OCI-LY7 (cell line): ENCODE data around the gene ETV1. TPM values are rescaled to one million over a fixed set of nuclear protein-coding genes. Genes with fewer than 3 reads are reported as not detected.

Experiments used
- BruUV-seq: library from RNA; stranded (reverse); fragments of 400-500 nt; replicated peaks from 2 replicates; lab custom pipeline; 2021; lab: Mats Ljungman, UMichigan
- CTCF ChIA-PET: fragments of 300-600 bp; sonication (Branson Sonifier 250); formaldehyde crosslinking; loops from one replicate; lab custom pipeline; 2022; ENCODE audit warnings: antibody characterized with exemption; ENCODE audit not compliant: unreplicated experiment; lab: Charles Lee
- POLR2A ChIA-PET: fragments of 300-600 bp; sonication (Branson Sonifier 250); formaldehyde crosslinking; loops from one replicate; lab custom pipeline; 2022; ENCODE audit warnings: antibody characterized with exemption; lab: Charles Lee
- DNase-seq: peaks from one replicate; pipeline ENCODE4 v3.0.0-alpha.2; 2015; ENCODE audit warnings: low spot score
- H2AFZ ChIP-seq: fragments of 200-600 bp; sonication (generic), shearing (Covaris generic); 2 replicates; pipeline ENCODE4 v1.6.1; 2014; ENCODE audit warnings: mild to moderate bottlenecking, antibody characterized with exemption, low read length, moderate library complexity
- H3K27ac ChIP-seq: fragments of 200-600 bp; sonication (generic); 2 replicates; pipeline ENCODE4 v1.5.1; 2014; ENCODE audit warnings: mixed run types, low read depth, mild to moderate bottlenecking, moderate library complexity, low read length, inconsistent platforms; ENCODE audit not compliant: poor library complexity, severe bottlenecking
- H3K36me3 ChIP-seq: fragments of 200-600 bp; sonication (generic); 2 replicates; pipeline ENCODE4 v1.6.1; 2014; ENCODE audit warnings: mild to moderate bottlenecking, antibody characterized with exemption, low read length, moderate library complexity, mixed read lengths; ENCODE audit not compliant: insufficient read depth
- H3K4me1 ChIP-seq: fragments of 200-600 bp; sonication (generic); 2 replicates; pipeline ENCODE4 v1.5.1; 2014; ENCODE audit warnings: mild to moderate bottlenecking, low read length; ENCODE audit not compliant: insufficient read depth, poor library complexity, severe bottlenecking
- H3K4me2 ChIP-seq: fragments of 200-600 bp; sonication (generic); 2 replicates; pipeline ENCODE4 v1.6.1; 2014; ENCODE audit warnings: mild to moderate bottlenecking, low read length
- H3K4me3 ChIP-seq: fragments of 200-600 bp; sonication (generic); 2 replicates; pipeline ENCODE4 v1.5.1; 2014; ENCODE audit warnings: mild to moderate bottlenecking, low read depth, low read length; ENCODE audit not compliant: poor library complexity, severe bottlenecking
- H3K79me2 ChIP-seq: fragments of 200-600 bp; sonication (generic); 2 replicates; pipeline ENCODE4 v1.6.1; 2016; ENCODE audit warnings: low read depth, mild to moderate bottlenecking, low read length, moderate library complexity, mixed read lengths; ENCODE audit not compliant: insufficient read depth
- H3K9me2 ChIP-seq: fragments of 200-600 bp; sonication (generic); 2 replicates; pipeline ENCODE4 v1.6.1; 2016; ENCODE audit warnings: mild to moderate bottlenecking, low read length, mixed read lengths; ENCODE audit not compliant: insufficient read depth
- H3K9me3 ChIP-seq: fragments of 200-600 bp; sonication (generic); 2 replicates; pipeline ENCODE4 v1.6.1; 2014; ENCODE audit warnings: mild to moderate bottlenecking, mixed run types, low read length, mixed read lengths
- H4K20me1 ChIP-seq: fragments of 200-600 bp; sonication (generic); 2 replicates; pipeline ENCODE4 v1.6.1; 2014; ENCODE audit warnings: mild to moderate bottlenecking, antibody characterized with exemption, low read length, moderate library complexity, mixed read lengths; ENCODE audit not compliant: insufficient read depth
- CTCF ChIP-seq: fragments of 200-600 bp; sonication (generic); conservative IDR thresholded peaks from 2 replicates; pipeline ENCODE4 v1.5.1; 2014; ENCODE audit warnings: mild to moderate bottlenecking, antibody characterized with exemption, low read length, moderate library complexity, mixed read lengths
- EZH2phosphoT487 ChIP-seq: fragments of 200-600 bp; sonication (generic); IDR thresholded peaks from 2 replicates; pipeline ENCODE4 v1.6.1; 2018; ENCODE audit warnings: low read depth, borderline replicate concordance, mild to moderate bottlenecking, mixed run types, antibody characterized with exemption, low read length, moderate library complexity, mixed read lengths
- intact Hi-C: fragments of 100-400 bp; cut with micrococcal nuclease; formaldehyde crosslinking; loops from one replicate; pipeline ENCODE4 v1.10.0; 2022; ENCODE audit not compliant: unreplicated experiment
- total RNA-seq, 2 experiments: library from RNA; depleted of rRNA in 1 of 2; stranded (reverse); fragments of >200 nt in 1 of 2; shearing (Covaris generic) in 1 of 2; gene quantifications; 2 replicates each; pipeline ENCODE4 v1.2.3, GENCODE V29; 2014 to 2022

ETV1 gene
- total RNA-seq, 2 experiments from 2014 or later = not detected

- no peaks in the 10 kb centered on the region for H3K79me2 ChIP-seq
- H3K4me3 ChIP-seq = no peak overlapping the region
- intact Hi-C loops = no loop called here
- POLR2A ChIA-PET = interaction anchor here (0.5 kb wide), 1 partner anchor 309 kb away, joined by 5 read pairs; no protein-coding TSS in a partner anchor
- no TSS peak for BruUV-seq
- H3K9me2 ChIP-seq = no peaks in the 10 kb centered on the region
- no peaks in the 10 kb centered on the region for H4K20me1 ChIP-seq
- TF ChIP-seq EZH2phosphoT487 (no peak), CTCF (no peak)
- H3K4me2 ChIP-seq = no peak overlapping the region
- no peak overlapping the region for H2AFZ ChIP-seq
- no peaks in the 10 kb centered on the region for H3K36me3 ChIP-seq
- H3K4me1 ChIP-seq = no peaks in the 10 kb centered on the region
- no peaks in the 10 kb centered on the region for H3K9me3 ChIP-seq
- no peak overlapping the region for H3K27ac ChIP-seq
- CTCF ChIA-PET = no interaction called here
- no peak for DNase-seq
Measured at GRCh38 chr7:13886356-13886755, 103.1 kb downstream of the ETV1 start.

- DNase-seq = no peak
- no peaks in the 10 kb centered on the region for H4K20me1 ChIP-seq
- TF ChIP-seq EZH2phosphoT487 = no peak
- TF ChIP-seq CTCF = no peak
- CTCF ChIA-PET = no interaction called here
- H3K4me1 ChIP-seq = no peaks in the 10 kb centered on the region
- H3K9me3 ChIP-seq = no peaks in the 10 kb centered on the region
- no peak overlapping the region for H3K4me3 ChIP-seq
- POLR2A ChIA-PET = no interaction called here
- intact Hi-C loops = no loop called here
- H2AFZ ChIP-seq = no peak overlapping the region
- no peak overlapping the region for H3K4me2 ChIP-seq
- no TSS peak for BruUV-seq
- H3K9me2 ChIP-seq = no peaks in the 10 kb centered on the region
- H3K79me2 ChIP-seq = no peaks in the 10 kb centered on the region
- H3K27ac ChIP-seq = no peak overlapping the region
- H3K36me3 ChIP-seq = no peaks in the 10 kb centered on the region
Measured at GRCh38 chr7:13882051-13882450, 107.4 kb downstream of the ETV1 start.

- no peak overlapping the region for H3K4me2 ChIP-seq
- ChIA-PET POLR2A (no interaction called here), CTCF (no interaction called here)
- intact Hi-C loops = no loop called here
- no peak overlapping the region for H3K4me3 ChIP-seq
- H4K20me1 ChIP-seq = no peaks in the 10 kb centered on the region
- no peaks in the 10 kb centered on the region for H3K9me3 ChIP-seq
- no peak overlapping the region for H3K27ac ChIP-seq
- DNase-seq = no peak
- H3K9me2 ChIP-seq = no peaks in the 10 kb centered on the region
- BruUV-seq = no TSS peak
- no peak overlapping the region for H2AFZ ChIP-seq
- H3K36me3 ChIP-seq = no peaks in the 10 kb centered on the region
- TF ChIP-seq CTCF (no peak), EZH2phosphoT487 (no peak)
- no peaks in the 10 kb centered on the region for H3K4me1 ChIP-seq
- no peaks in the 10 kb centered on the region for H3K79me2 ChIP-seq
Measured at GRCh38 chr7:13880789-13881188, 108.7 kb downstream of the ETV1 start.
